ENCODE data around the gene DNAH17.

DNA sequence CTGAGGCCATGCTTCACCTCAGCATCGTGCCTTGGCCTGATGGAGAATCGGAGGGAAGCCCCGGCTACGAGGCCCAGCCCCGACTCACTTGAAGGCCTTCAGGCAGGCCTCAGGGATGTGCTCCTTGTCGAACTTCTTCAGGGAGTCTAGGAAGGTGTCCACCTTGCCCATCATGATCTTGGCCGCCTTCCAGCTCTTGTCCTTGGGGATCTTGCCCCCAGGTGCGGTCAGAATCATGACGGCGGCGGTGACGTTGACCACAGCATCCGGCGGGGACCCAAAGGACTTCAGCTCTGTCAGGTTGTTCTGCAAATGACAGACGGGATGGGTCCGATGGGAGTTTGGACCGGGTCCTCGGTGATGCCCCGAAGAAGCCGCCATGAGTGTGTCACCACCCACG is 117.5 kb downstream of the DNAH17 start:
- TF ChIP-seq CEBPB (IDR thresholded peaks at IDR 0.05; ENCODE audit: low read depth): no peak
- TF ChIP-seq CTCF (IDR thresholded peaks at IDR 0.05 in 2 of 3, conservative IDR thresholded peaks at IDR 0.05 in 1 of 3; ENCODE audit: borderline replicate concordance in 1 of 3, insufficient read depth in 1 of 3, low read depth in 2 of 3, low read length in 2 of 3): no peak
- no peak for TF ChIP-seq POLR2A (IDR thresholded peaks at IDR 0.05; ENCODE audit: borderline replicate concordance, extremely low read depth, insufficient read depth, insufficient read length)
- no peak for TF ChIP-seq POLR2AphosphoS5 (IDR thresholded peaks at IDR 0.05; ENCODE audit: low read depth, low read length)

Data from HCT116 (cell line).